Measurements from ENCODE around the gene PDE11A.

The PDE11A gene

DNA sequence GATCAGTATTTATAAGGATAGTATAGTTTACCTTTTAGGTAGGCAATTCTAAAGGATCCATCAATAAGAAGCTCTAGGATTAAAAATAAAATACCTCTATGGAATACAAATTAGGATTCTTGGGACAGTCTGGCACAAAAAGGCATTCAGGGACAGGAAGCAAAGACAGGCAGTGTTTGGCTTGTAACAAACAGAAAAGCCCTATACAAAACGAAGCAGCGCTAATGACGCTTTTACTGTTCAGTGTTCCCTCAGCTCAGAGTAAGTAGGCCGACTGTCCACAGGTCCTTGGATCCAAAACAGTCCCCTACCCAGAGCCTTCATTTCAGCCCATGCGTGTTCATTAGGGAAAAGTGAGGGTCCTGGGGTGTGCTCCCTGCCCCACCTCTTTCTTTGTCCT is 443.7 kb downstream of the PDE11A start:
- no peak for DNase-seq (ENCODE audit: low read depth)

DNA sequence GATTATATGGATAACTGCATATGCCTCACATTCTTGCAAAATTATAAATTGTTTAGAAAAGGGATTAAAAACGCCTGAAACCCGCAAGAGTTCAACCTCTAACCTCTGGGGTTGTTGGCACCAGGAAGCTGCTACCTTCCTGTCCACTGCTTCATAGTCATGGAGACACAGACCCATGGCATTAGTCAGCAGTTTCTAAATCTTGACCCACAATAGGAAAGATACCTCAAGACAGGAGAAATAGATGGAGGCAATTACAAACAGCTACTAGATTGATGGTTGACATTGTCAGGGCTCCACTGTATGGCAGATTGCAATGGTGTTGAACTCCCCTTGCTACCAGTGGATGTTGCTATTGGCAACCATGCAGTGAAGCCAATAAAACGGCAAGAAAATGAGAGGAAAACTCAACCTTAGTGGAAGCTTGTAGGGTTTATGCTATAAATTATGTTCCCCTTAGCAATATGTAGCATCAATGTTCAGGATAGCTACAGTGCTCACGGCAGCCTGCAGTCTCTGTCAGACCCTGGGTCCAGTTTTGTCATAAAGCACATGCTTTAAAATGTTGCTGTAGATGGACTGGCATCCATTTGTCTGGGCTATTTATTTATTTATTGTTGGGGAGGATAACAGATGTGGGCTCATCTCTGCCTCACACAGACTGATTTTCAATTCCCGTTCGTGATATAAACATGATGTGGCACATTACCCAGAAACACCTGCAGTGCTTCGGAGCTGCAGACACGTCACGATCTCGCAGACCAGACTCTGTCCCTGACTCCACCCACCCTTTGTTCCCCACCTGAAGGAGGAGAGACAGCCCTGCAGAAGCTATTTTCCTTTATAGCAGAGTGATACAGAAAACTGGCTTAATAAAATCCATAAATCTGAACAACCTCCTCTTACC is 446.6 kb downstream of the PDE11A start:
- no peak for DNase-seq (ENCODE audit: low read depth)

DNA sequence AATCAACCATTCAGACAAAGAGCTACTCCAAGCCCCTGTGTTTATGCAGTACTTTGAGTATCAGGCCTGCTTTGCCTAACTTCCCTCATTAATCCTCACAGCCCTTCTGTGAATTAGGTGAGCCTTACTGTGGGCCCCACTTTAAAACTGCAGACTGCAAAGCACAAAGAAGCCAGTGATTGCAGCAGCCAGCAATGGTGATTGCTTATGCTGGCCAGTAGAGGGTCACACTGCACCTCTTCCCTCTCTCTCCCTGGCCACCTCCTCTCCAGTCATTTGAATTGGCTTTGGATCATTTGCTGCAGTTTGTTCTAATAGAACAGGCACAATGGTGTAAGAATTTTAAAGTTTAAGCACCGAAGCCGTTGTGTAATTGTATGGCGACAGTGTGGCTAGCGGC is 450.1 kb downstream of the PDE11A start:
- no peak for DNase-seq (ENCODE audit: low read depth)

DNA sequence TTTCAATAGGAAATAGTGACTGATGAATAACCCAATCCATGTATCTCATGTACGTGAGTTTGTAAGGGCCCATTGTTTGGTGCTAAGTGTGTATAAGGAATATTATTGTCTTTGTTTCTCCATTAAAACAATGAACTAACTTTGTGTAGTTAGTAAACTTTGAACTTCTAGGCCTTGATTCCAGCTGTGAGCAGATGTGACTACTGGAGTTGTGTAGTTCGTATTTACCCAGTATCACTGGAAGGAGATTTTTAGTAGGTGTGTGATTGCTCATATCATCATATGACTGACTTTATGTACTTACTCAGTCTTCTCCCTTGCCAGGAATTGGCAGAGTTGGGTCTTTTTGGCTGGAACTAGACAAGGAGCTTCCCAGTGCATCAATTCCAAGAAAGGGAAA is 452.6 kb downstream of the PDE11A start:
- DNase-seq (ENCODE audit: low read depth), result no peak

DNA sequence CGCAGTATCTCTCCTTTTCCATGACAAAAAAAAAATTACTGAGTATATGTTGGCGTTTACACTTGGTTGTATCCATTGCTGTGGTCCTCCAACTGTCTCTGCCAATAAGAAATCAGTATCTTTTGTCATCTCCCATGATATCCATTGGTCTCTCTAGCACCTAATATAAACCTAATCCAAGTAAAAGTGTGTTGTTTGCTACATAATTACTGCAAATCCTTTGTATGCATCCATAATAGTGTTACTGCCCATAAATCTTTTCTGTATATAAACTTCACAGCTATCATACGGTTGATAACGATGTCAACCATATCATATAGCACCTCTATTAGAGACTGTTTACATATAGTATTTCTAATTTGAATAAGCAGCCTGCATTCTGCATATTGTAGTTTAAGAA is 453.1 kb downstream of the PDE11A start:
- no peak for DNase-seq (ENCODE audit: low read depth)

DNA sequence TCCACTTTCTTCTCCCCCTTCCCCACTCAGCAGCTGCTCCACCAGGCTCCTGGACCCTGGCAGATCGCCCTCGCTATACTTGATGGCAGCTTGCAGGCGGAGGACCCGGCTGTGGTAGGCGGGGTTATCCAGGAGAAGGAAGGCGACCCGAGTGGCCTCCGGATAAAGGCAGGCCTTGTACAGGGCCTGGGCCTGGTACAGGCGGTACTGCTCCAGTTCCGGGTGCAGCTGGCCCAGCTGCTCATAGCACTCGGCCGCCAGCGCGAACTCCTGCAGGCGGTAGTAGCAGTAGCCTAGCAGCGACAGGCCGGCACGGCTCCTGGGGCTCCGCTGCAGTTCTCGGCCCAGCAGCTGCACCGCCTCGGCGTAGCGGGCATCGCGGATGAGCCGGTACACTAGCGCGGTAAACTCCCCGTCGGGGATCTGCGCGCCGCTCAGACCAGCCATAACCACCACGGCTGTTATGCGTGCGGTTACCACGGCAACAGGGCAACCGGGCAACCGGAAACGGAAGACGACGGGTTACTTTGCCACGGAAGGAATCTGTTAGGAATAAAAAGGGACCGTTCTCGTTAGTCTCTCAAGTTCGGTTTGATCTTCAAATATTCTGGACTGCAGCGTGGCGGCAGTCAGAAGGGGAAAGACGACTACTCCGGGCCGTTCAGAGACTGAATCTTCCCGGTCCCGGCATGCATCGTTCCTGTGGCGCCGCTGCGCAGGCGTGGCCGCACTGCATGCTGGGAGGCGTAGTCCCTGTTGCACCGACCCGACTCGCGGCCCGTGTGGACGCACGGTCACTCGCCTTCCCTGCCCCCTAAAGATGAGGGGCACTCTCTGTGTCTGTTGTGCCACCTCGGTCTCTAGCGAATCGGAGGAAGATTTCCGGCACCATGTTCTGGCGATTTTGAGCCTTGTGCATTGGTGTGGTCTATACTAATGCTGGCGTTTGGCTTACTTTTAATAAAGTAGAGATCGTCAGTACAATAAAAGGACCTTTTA is 454.0 kb downstream of the PDE11A start:
- peak; percentile 88 for DNase-seq (ENCODE audit: low read depth)

DNA sequence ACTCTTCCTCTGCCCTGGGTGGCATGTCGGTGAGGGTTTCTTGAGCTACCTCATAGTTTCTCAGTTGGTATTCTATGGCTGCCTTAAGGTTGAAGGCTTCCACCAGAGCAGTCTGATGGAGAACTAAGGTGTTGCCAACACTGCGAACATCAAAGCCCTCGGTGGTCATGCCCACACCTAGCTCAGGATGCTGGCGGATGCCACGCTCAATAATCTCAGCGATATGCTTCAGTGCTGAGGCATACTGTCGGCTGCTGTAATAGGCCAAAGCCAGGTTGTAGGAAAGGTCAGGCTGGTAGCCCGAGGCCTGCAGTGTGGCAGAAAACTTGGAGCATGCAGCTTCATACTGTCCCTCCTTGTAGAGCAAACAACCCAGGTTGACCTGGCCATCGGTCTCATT is 454.7 kb downstream of the PDE11A start:
- DNase-seq (ENCODE audit: low read depth), result no peak

DNA sequence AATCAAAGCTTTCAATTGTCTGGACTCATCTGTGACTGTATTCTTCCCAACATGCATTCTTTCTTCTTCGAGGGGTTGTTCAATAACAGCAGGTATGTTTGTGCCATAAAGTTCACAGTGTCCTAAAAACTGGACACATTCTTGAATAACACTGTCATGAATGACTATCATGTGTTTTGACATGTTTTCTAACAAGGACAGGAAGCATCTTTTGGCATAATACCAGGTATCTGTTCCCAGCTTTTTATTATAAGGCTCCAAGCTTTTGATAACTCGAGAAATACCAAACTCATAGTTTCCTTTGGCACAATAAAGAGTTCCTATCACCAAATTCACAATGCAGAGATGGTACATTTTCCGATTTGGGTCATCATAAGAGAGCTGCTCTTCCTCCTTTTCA is 455.8 kb downstream of the PDE11A start:
- DNase-seq (ENCODE audit: low read depth), result no peak

DNA sequence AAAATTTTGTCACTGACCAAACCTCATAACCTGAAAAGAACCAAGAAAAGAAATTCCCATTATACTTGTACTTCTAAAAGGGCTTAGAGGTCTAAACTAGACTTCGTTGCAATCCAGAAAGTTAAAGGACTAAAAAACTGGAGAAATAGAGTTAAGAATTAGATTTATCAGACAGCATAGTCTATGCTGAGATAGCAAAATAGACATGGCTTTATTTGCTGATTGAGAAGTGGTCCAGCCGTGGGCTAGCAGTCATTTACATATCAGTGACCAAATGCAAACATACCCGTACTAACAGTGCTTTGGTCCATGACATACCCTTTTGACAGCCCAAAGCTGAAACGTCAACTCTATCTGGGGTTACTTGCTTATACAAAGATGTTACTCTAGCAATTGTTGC is 456.5 kb downstream of the PDE11A start:
- no peak for DNase-seq (ENCODE audit: low read depth)

DNA sequence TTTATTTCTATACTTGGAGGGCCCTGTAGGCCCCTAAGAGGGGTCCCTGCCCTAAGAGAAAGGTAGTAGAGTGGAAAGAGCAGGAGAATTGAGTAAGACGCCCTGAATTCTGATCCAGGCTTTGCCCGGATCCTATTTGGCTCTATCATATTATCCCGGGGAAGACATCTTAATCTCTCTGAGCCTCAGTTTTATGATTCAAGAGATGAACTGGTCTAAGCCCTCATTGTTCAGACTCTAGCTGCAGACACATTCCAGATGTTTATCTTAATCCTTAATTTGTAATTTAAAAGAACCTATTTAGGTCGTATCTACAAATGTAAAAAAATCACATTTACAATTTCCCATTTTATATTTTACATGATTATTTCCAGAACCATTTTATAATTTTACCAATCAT is 459.9 kb downstream of the PDE11A start:
- DNase-seq (ENCODE audit: low read depth), result no peak

DNA sequence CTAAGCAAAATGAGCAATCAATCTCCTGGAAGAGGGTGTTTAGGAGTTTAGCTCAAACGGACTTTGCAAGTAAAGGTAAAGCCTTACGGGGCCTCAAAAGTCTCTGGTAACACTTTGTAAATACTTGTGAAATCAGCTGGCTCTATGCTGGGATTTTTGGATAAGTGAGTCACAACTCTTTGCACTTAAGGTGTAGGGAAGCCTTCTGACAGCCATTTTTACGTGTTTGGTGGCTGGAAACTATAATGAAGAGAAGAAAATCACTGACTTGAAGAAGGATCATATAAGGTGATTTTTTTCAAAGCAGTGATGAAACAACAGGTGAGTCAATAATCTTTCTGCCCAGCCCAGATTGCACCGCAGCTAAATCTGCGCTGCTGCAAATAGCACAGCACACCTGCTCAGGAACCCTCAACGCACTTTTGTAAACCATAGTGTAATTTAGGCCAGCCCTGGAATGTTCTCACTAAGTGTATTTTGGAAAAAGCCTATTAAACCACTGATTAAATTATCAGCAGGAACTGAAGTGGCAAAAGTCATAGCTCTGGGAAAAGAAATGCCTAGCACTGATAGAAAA is 461.2 kb downstream of the PDE11A start:
- no peak for DNase-seq (ENCODE audit: low read depth)

DNA sequence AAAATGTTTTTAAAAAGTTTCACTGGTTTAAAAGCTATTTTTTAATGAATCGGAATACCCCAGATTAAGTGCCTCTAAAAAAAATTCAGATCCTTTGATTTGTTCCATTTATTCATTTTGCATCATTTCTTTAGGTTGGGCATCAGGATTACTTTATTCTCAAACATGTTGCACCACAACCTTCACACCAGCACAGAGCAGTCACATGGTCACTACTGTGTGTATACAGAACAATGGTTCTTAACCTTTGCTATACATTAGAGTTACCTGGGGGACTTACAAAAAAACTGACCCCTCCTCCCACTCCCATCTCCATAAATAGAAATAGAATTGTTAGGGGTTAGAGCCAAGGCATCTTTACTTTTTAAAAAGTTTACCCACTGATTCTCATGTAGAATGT is 461.8 kb downstream of the PDE11A start:
- DNase-seq (ENCODE audit: low read depth), result no peak

DNA sequence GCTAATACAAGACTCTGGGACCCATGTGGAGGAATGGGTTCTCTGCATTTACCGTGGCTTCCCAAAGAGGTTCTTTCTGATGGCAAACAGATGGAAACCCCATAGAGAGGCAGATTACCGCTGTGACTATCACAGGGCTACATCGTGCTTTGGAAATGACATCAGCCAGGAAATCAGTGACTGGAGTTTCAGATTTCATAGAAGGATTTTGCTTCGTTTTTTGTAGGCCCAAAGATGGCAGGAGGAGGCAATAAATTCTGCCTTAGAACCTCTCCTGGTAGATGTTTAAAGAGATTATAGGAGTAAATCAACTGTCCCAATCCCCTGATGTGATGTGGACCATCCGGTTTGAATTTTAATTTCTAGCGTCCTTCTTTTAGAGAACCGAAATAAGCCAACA is 465.9 kb downstream of the PDE11A start:
- no peak for DNase-seq (ENCODE audit: low read depth)

DNA sequence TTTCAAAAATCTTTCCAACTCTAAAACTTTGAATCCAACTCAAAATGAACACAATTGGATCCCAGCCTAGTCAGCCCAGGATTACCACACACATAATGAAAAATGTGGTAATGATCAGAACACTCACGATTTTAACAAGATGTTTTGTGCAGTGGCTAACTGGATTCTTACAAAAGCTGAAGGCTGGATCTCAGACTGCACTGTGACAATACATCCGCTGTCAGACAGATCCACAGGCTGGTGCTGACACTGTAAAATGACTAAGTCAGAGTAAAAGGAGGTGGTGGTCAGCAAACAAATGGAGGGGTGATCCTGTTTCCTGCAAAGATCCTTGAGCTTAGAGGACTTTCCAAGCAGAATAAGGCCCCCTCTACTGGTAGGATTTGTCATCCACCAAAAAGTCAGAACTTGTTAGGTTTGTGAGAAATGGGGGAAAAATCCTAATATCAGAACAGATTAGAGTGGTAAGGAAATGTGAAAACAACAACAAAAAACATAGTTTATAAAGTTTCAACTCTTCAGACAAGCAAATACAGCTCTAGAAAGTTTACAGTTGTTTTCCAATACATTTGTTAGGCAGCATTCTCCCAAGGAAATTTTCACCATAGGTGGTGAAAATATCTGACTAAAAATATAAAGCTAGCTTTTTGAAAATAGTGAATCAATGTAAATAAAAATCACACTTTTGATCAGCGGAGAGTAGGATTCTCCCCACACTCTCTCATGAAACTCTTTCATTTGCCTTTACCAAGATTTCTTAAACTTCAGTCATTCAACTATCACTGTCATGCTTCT is 468.1 kb downstream of the PDE11A start:
- no peak for DNase-seq (ENCODE audit: low read depth)

DNA sequence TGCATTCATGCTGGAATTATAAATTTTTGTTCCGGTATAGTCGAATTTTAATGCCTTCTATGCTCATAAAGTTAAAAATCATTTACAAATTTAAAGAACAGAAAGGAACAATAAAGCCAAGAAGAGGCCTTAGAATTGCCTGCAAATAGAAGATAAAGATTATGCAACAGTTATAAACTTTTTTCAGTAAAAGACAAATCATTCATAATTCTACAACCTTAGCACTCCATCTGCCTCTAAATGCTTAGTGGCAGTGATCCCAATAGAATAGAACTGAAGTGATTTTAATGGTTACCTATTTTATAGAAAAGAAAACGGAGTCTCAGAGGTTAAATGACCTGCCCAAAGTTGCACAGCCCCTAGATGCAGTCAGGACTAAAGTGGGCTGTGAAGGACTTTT is 468.8 kb downstream of the PDE11A start:
- no peak for DNase-seq (ENCODE audit: low read depth)

DNA sequence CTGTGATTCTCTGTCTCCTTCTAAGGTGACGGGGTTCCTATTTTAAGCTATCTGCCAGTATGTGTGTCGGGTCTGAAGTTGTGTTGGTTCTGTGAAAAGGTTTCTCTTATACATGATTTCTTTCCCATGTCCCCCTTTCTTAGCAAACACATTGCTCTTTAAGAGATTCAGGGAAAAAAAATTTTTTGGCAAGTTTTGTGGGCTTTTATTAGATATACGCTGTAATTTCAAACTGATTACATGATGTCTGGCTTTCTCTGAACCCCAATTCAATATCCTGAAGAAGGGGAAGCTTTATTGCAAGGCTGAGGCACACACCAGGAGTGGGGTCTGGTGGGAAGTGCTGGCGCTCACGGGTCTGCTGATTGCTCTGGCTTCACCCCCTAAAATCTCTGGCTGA is 469.4 kb downstream of the PDE11A start:
- no peak for DNase-seq (ENCODE audit: low read depth)

DNA sequence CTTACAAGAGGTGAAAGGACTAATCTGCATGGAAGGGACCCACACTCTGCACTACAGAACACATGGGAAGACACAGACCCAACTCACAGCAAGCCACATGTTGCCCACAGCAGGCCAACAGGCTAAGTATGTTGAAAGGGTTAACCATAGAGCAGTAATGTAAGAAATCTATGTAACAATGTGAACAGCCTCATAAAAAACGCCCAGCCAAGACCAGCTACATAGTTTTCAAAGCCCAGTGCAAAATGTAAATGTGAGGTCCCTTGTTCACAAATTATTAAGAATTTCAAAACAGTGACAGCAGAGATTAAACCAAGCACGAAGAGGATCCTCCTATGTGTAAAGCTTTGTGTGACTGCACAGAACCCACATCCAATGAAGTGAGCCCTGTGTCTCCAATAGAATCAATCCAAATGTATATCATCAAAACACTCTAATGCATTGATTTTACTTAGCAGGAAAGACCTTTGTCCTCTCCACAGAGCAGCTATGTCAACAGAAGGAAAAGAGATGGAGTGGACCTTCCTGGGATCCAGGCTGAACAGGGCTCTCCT is 469.9 kb downstream of the PDE11A start:
- no peak for DNase-seq (ENCODE audit: low read depth)

DNA sequence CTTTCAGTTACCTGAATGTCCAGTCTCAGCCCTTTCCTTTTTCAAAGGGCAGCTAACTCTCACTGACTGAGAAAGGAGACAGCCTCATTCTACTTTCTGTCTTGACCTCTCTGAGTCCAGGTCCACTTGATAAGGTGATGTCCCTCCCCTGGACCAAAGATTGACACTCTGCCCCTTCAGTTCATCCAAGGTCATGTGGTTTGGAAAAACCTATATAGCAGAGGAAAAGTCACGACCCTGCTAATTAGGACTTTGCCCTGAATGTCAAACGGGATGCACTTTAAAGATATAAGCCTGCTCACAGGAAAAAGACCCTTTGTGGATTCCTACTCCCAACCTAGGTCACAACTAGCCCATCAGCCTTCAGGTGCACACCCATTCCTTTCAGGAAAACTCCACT is 471.7 kb downstream of the PDE11A start:
- DNase-seq (ENCODE audit: low read depth), result no peak

DNA sequence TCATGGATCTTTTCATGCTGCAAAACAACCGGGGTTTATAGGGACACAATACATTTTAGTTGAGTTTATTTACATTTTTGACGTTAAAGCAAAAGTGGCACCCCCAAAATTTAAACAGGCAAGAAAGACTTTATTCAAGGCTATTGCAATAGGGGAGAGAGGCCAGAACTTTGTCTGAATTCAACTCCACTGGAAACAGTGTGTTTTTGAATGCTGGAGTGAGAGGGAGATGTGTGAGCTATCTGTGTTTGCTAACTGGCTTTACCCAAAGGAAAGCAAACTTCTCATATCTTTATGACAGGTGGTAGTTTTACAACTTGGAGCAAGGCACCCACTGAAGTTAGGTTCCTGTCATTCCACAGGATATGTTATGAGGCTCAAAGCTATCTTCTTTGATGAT is 472.6 kb downstream of the PDE11A start:
- no peak for DNase-seq (ENCODE audit: low read depth)

DNA sequence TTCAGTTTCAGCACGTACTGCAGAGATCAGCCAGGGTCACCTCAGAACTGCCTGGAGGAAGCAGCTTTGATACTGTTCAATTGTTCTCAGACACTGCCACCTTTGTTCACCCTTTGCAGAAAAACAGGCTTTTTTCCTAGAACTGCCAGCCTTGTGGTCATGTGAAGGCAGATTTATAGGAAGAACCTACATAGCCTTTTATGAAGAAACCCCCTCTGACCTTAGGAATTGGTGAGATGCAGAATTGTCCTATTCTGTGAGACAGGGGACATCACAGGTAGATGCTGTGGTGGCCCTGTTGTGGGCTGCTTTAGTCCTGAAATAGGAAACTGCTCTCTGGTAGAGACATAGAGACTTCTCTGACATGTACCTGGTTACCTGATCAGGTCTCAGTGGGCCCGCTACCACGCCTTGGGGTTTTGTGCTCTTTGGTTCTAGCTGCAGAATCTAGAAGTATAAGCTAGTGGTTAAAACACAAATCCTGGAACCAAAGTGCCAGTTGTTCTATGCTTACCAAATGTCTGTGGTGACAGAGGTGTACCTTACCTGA is 473.4 kb downstream of the PDE11A start:
- DNase-seq (ENCODE audit: low read depth), result no peak

Measured in stimulated activated CD8-positive, alpha-beta memory T cell treated with anti-CD3 and anti-CD28 coated beads, Interleukin-15, amount 100 ng/mL, for 1 hour (primary cell).